GM21717 (cell line): ENCODE data around the gene THSD4.

Source experiments
- ATAC-seq: cut with Tn5 transposase; IDR thresholded peaks from one replicate; pipeline ENCODE4 v1.9.1; 2021; ENCODE audit warnings: mild to moderate bottlenecking, moderate library complexity; ENCODE audit not compliant: unreplicated experiment

The THSD4 gene

DNA sequence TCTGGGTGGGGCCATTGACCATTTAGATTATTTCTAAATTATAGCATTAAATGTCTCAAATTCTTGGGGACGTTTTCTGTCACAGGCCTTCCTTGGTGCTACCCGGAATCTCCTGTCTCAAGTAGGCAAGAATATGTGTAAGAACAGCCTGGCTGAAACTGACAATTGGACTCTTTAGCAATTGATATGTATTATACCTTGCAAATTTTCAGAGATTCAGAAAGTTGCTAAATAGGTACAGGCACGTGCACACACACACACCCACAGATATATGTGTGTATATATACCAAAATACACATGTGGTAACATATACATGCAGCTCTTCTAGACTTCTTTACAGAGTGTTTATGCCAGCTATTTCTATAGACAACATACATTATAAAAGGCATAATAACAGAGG lies 481.9 kb downstream of the THSD4 start:
- ATAC-seq, result no peak

GRCh38 chr15:71597637-71598036 lies 482.4 kb downstream of the THSD4 start:
- ATAC-seq, result no peak

- no peak for ATAC-seq
Observed at GRCh38 chr15:71598741-71599140, 483.5 kb downstream of the THSD4 start.

GRCh38 chr15:71599418-71600151 lies 484.3 kb downstream of the THSD4 start:
- no peak for ATAC-seq

DNA sequence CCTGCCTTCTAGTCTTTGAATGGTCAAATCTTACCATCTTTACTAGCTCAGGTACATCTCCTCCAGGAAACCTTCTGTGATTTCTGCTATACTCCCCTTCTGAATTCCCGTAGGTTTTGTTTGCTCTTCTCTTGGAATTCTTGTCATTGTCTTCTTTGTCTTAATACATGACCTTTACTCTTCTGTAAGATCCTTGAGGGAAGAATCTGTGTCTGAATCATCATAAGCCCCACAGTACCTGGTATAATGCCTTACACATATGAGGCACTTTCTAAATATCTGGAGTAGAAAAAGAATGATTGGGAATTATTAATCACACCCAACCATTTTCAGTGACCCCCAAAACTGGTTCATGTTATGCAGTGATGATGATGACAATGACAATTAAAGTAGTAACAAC lies 485.0 kb downstream of the THSD4 start:
- no peak for ATAC-seq

DNA sequence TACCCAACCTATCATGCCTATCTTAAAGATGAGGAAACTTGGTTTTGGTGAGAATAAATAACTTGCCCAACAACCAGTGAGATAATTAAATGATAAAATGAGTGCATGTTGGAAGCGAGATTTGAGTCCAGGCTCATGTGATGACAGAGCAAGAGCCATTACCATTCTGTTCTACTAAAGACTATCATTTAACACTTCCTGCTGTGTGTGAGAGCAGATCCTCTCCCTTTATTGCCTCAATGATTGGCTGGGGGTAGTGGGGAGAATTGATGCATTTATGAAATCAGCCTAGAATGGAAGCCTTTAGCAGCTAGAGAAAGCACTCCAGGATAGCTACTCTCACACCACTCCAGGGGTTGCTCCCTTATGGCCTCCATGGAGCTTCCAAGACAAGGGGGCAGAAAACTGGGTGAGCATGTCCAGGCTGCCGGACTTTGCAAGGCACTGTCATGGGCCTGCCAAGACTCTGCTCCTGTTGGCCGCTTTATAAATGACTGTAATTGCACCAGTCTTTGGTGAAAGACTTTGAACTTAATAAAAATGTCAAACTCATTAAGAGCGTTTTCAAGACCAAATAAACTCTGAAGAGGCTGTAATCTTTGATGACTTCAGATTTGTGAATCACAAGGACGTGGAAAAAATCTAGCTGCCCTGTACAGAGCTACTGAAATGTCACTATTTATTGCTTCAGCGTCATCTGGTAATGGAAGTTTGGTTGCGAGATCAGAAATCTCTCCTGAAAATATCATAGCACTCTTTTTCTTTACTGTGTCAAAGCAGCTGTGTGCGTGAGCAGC lies 486.0 kb downstream of the THSD4 start:
- ATAC-seq, result no peak

GRCh38 chr15:71603379-71603778 lies 488.1 kb downstream of the THSD4 start:
- ATAC-seq, result no peak

- no peak for ATAC-seq
Observed at GRCh38 chr15:71607383-71607782, 492.1 kb downstream of the THSD4 start.

DNA sequence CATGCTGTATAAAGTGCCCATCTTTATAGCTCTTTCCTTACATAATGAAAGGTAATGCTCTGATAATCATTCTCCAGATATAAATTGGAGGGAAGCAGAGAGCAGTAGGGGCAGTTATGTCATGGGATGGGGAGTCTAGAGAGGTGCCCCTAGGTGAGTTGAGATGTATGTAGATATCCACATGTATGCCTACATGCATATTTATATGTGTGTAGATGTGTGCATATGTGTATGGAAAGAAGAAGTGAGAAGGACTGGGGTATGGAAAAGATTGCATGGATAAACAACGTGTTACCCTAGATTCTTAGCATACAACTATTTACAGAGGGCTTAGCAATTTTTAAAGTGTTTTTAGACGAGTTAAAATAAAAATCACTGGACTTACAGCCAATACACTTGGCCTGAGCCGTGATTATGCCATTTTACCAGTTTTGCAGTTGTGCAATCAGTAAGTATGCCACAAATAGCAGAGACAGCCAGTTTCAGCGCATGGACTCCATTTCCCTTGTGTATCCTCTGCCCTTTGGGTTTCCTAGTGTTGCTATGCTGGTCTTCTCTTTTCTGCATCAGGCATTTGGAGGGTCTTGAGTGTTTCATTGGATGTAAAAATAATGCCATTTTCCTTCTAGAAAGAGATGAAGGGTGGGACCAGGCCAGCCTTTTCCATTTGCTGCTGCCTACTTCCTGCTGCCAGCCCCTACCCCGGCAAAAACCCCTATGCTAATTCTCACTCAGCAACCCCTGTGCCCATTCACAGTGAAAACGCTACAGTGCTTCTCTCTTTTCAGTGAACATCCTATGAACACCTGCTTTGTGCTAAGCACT lies 495.7 kb downstream of the THSD4 start:
- no peak for ATAC-seq

DNA sequence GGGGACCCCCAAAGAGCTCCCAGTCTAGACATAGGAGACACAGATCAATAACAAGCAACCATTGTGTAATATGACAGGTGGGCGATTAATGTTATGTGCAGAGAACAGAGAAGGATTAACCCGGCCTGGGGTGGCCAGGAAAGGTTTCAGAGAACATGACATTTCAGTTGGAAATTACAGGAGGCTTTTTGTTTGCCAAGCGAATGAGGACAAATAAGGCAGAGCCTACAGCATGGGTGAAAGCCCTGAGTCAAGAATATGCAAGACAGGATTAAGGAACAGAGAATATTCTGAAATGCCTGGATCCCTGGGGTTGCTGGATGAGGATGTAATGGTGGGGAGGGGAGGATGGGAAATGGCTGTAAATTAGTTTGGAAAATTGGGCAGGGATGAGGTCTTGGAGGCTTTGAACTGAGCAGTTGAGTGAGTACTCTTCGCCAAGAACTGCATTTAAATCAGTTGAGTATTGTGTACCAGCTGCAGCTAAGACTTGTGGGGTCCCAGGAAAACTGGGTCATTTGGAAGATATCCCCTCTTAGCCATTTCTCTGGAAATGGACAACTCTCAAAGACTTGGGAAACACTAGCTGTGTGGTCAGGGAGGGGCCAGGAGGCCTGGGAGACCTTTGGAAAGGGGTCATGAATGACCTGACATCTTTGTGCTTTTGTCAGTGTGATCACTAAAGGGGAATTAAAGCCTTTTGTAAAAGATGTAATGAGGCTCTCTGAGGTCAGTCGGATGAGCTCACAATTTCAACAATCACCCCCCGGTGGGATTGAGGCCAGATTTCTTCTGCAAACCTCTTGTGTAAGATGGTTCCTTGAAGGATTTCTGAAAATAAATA lies 496.5 kb downstream of the THSD4 start:
- no peak for ATAC-seq

DNA sequence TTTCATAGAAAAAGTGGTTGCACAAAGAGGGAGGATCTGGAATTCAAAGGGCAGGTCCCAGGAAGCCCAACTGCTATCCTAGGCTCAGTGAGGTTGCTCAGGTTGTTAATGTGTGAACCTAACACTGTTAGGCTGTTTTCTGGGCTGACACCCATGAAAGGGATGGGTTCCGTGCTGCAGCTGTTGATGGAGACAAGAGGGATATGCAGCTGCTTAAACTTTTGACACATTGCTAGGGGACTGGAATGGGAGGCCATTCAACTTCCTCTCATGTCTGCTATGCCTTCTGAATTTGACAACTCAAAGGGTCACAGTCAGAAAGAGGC lies 497.1 kb downstream of the THSD4 start:
- no peak for ATAC-seq

- ATAC-seq, result no peak
Observed at GRCh38 chr15:71612869-71613268, 497.6 kb downstream of the THSD4 start.

- no peak for ATAC-seq
Observed at GRCh38 chr15:71623111-71623510, 507.8 kb downstream of the THSD4 start.

GRCh38 chr15:71626596-71627088 lies 511.4 kb downstream of the THSD4 start:
- no peak for ATAC-seq

DNA sequence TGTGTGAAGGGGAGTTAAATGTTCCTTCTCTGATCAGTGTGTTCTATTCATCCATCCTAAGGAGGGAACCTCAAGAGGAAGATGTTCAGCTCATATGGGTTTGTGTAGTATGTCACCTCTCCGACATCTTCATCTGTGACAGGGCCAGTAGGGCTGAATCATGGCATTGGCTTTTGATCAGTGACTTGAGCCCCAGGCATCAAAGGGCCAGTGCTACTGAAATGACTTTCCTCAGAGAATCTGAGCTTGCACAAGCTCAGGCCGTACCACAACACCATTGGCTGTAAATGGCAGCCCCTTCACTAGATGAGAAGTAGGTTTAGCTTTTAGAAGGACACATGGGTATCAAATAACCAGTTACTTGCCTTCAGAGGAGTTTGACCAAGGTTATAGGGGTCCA lies 511.9 kb downstream of the THSD4 start:
- ATAC-seq, result no peak

DNA sequence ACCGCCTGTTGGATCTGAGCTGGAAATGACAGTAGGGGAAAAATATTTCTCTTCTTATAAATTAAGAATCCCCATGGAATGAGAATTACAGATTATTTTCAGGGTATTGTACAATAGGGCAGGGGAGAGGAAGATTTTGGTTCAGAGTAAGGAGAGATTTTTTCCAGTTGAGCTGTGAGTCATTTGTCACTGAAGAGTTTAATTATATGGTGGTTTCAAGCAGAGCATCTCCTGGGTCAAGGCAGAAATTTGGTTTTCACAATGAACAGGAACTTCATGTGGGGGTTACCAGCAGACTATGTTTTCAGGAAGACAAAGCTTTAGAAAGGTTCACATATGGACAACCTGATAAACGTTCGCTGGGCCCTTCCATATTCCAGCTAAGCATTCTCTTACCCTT lies 512.3 kb downstream of the THSD4 start:
- ATAC-seq, result no peak

- ATAC-seq, result no peak
Observed at GRCh38 chr15:71628988-71629770, 513.9 kb downstream of the THSD4 start.

GRCh38 chr15:71629781-71630474 lies 514.7 kb downstream of the THSD4 start:
- no peak for ATAC-seq

- no peak for ATAC-seq
Observed at GRCh38 chr15:71630475-71630809, 515.2 kb downstream of the THSD4 start.
